ENCODE results near the gene AFDN.

DNA sequence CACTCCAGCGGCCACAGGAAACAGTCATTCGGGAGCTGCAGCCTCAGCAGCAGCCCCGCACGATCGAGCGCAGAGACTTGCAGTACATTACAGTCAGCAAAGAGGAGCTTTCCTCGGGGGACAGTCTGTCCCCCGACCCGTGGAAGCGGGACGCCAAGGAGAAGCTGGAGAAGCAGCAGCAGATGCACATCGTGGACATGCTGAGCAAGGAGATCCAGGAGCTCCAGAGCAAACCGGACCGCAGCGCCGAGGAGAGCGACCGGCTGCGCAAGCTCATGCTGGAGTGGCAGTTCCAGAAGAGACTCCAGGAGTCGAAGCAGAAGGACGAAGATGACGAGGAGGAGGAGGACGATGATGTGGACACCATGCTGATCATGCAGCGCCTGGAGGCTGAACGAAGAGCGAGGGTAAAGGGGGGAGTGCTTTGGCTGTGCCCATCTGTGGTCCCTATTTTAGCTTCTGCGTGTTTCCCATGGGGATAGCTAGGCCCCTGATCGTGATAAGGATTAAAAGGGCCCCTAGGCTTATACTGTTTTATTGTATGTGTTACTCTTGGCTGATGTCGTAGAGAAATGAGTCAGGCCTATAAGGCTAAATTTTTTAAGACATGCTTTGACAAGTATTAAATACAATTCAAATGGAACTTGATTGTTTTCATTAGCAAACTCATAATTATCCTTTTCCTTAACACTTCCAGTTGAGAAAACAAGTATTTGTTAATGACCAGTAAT, 125.2 kb downstream of the AFDN start:
- TF ChIP-seq, protein P1, sequence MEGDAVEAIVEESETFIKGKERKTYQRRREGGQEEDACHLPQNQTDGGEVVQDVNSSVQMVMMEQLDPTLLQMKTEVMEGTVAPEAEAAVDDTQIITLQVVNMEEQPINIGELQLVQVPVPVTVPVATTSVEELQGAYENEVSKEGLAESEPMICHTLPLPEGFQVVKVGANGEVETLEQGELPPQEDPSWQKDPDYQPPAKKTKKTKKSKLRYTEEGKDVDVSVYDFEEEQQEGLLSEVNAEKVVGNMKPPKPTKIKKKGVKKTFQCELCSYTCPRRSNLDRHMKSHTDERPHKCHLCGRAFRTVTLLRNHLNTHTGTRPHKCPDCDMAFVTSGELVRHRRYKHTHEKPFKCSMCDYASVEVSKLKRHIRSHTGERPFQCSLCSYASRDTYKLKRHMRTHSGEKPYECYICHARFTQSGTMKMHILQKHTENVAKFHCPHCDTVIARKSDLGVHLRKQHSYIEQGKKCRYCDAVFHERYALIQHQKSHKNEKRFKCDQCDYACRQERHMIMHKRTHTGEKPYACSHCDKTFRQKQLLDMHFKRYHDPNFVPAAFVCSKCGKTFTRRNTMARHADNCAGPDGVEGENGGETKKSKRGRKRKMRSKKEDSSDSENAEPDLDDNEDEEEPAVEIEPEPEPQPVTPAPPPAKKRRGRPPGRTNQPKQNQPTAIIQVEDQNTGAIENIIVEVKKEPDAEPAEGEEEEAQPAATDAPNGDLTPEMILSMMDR (IDR thresholded peaks at IDR 0.05; ENCODE audit: poor library complexity), result no peak
- no peak for TF ChIP-seq EZH2 (IDR thresholded peaks at IDR 0.05; ENCODE audit: borderline replicate concordance)
